ENCODE results near the gene WIZ.
"Not testable (repeated sequence)": the region's sequence is repeated elsewhere in the genome, so short reads cannot be mapped to it uniquely, and the experiment has no call there.

Gene WIZ

GRCh38 chr19:15488489-15489226 is 38.9 kb upstream of the WIZ start:
- Mint-ChIP-seq H3K27me3 (ENCODE audit: low read depth, poor library complexity) (peaks cover 3% of the 10 kb centered on the region), H3K27ac (no peak overlapping the region), H3K4me1 (no peaks in the 10 kb centered on the region), H3K9me3 (peaks cover 59% of the 10 kb centered on the region), H3K36me3 (ENCODE audit: low read depth) (no peaks in the 10 kb centered on the region), H3K4me3 (no peak overlapping the region)
- no peak for DNase-seq
- no peak for TF ChIP-seq CTCF (IDR thresholded peaks at IDR 0.05)

GRCh38 chr19:15487038-15487437 is 37.3 kb upstream of the WIZ start:
- DNase-seq, result no peak
- Mint-ChIP-seq H3K4me3 (no peak overlapping the region), H3K9me3 (peaks cover 60% of the 10 kb centered on the region), H3K36me3 (ENCODE audit: low read depth) (no peaks in the 10 kb centered on the region), H3K27ac (no peak overlapping the region), H3K4me1 (no peaks in the 10 kb centered on the region), H3K27me3 (ENCODE audit: low read depth, poor library complexity) (peaks cover 3% of the 10 kb centered on the region)
- TF ChIP-seq CTCF (IDR thresholded peaks at IDR 0.05), result no peak

GRCh38 chr19:15485768-15486167 is 36.0 kb upstream of the WIZ start:
- not testable (repeated sequence) for H3K36me3 Mint-ChIP-seq (ENCODE audit: low read depth); H3K4me3 Mint-ChIP-seq; H3K4me1 Mint-ChIP-seq; H3K27ac Mint-ChIP-seq; H3K27me3 Mint-ChIP-seq (ENCODE audit: low read depth, poor library complexity); DNase-seq
- peaks cover 59% of the 10 kb centered on the region for H3K9me3 Mint-ChIP-seq

- peaks cover 62% of the 10 kb centered on the region for H3K9me3 Mint-ChIP-seq
- H3K36me3 Mint-ChIP-seq (ENCODE audit: low read depth); DNase-seq; H3K4me3 Mint-ChIP-seq; H3K27ac Mint-ChIP-seq; H3K4me1 Mint-ChIP-seq; H3K27me3 Mint-ChIP-seq (ENCODE audit: low read depth, poor library complexity): not testable (repeated sequence)
Measured at GRCh38 chr19:15480996-15481395, 31.2 kb upstream of the WIZ start.

GRCh38 chr19:15479391-15480345 is 29.9 kb upstream of the WIZ start, which contains the start of gene PGLYRP2:
TSS of gene PGLYRP2 (minus strand) at chr19:15479501. CDS start at chr19:15479371, 130 bp downstream.
- Mint-ChIP-seq H3K4me3 (no peak within 1 kb of the TSS), H3K36me3 (ENCODE audit: low read depth) (no peaks in the 10 kb centered on the region), H3K9me3 (peaks cover 60% of the 10 kb centered on the region), H3K27me3 (ENCODE audit: low read depth, poor library complexity) (peaks cover 4% of the 10 kb centered on the region), H3K27ac (no peak within 1 kb of the TSS), H3K4me1 (no peaks in the 10 kb centered on the region)
- no peak for TF ChIP-seq CTCF (IDR thresholded peaks at IDR 0.05)
- DNase-seq, result no peak

- Mint-ChIP-seq H3K36me3 (ENCODE audit: low read depth) (no peaks in the 10 kb centered on the region), H3K9me3 (peaks cover 58% of the 10 kb centered on the region), H3K4me3 (no peak overlapping the region), H3K27ac (no peak overlapping the region), H3K27me3 (ENCODE audit: low read depth, poor library complexity) (peaks cover 17% of the 10 kb centered on the region), H3K4me1 (no peaks in the 10 kb centered on the region)
- no peak for TF ChIP-seq CTCF (IDR thresholded peaks at IDR 0.05)
- DNase-seq, result no peak
Measured at GRCh38 chr19:15476325-15476724, 26.6 kb upstream of the WIZ start.

Measured in nephron progenitor cell (in vitro differentiated cells).